CD4-positive, alpha-beta T cell treated with Interleukin-17A for 1 hour (primary cell): ENCODE measurements around the gene ADAM12.
"Not testable (repeated sequence)": the region's sequence is repeated elsewhere in the genome, so short reads cannot be mapped to it uniquely, and the experiment has no call there.

Experiments
- DNase-seq: peaks from one replicate; pipeline ENCODE4 v3.0.0-alpha.2; 2020

ADAM12 gene

DNA sequence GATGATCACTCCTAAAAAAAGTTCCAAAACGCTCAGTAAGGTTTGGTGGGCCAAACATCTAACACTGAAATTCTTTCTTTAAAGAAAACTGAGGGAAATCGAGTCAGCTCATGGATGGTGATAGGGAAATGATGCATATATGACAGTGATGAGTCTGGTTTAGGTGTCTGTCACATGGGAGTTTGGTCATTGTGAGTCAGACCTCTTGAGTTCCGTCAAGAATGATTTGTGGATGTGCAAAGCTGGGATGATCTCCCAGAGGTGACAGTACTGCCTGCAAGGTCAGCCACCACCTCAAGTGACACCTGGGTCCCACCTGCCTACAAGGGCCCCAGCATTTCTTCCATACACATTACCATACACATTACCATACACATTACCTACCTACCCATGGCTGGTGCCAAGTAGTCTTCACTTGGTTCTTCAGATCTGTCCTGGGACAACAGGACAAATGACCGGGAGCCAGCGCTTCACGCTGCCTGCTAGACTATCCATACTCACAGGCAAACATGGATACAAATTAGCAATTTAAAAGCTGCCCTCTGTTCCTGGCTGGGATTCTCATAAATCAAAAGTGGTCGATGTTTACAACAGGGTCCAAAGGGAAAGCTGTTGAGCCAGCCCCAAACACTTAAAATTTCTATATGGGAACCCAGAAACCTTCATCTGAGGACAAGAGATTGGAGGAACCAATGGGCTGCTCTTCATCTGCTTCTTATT, 128.4 kb downstream of the ADAM12 start:
- DNase-seq: no peak

DNA sequence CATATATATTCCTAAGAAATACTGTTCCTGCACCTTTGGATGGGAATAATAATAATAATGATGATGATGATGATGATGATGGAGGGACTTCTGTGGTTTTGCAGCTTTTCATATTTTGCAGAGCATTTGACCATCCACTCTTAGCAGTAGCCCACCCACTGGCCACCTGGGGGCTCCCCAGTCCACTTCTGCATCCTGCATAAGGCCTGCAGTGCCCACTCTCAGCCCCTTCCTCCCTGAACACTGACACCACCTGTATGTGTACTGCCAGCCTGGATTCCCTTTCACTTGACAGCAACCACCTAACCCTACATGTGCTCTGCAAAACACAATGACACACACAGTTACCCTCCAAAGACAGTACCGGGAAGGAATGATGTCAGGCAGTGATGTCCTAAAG, 131.4 kb downstream of the ADAM12 start:
- no peak for DNase-seq

DNA sequence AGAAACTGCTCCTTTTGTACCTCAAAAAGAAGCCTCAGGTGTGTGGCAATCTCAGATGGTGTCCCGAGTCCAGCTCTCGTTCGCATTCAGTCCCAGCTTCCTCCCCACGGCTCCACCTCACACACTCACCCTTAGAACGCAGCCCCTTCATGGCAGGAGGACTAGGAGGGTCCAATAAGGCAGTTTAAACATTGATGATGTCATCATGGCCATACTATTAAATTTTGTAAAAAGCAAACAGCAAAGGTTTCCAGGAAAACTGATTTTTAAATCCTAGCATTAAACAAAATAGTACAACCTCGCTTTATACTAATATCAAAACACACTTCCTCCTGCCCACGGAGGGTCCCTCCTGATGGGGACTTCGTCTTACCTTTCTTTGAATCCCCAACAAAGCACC, 133.0 kb downstream of the ADAM12 start:
- DNase-seq: no peak

DNA sequence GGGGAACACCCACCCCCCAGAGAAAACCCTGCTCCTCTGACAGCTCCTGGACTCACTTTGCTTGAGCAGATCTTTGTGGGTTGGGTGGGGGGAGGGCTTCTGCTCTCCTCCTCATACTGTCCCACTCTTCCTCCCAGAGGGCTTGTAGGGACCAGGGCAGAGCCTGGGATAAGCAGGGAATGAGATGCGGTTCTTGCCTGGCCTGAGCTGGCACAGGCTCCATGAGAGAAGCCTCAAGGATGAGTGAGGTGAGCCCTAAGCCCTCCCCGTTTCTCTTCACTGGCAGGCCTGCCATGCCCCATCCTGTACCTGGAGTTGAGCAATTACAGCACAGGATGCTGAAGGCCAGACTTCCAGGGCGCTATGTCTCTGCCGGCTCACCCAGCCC, 134.7 kb downstream of the ADAM12 start:
- DNase-seq: no peak

DNA sequence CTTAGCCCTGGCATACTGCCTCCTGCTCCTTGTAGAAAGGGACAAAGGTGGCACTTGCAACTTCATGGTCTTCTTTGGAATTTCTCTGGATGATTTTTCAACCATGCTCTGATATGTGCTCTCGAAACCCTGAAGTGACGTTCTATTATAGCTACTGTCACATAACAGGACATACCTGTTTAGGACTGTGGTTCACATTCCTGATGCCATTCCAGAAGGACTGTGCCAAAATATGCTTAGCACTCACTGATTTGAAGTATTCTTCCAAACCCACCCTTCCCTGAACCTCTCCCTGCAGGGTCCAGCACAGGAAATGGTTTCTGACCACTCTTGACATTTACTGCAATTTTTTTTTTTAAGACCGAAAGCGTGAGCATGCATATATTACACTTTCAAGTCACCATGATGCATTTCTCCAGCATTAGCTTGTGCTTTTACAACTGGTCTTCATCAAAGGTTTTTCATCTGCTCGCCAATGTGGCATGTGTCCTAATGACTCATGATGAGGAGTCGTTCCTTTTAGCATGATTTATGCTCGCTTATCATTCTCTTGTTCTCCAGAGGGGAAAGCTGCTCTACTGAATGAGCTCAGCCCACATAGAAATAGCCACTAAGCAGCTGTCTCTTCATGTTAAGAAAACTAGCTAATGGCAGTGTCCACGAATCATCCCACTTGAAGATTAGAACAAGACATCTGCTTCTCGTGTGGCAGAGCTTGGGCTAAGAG, 135.2 kb downstream of the ADAM12 start:
- DNase-seq: no peak

DNA sequence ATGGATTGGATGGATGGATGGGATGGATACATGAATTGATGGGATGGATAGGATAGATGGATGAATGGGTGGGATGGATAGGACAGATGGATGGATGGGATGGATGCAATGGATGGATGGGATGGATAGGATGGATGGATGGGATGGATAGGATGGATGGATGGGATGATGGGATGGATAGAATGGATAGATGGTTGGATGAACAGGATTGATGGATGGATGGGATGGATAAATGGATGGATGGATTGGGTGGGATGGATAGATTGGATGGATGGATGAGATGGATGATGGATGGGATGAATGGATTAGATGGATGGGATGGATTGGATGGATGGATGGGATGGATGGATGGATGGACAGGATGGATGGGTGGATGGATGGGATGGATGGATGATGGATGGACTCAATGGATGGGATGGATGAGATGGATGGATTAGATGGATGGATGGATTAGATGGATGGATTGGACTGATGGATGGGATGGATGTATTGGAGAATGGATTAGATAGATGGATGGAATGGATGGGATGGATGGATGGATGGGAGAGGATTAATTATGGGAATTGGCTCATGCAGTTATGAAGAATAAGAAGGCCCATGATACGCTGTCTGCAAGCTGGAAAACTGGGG, 136.4 kb downstream of the ADAM12 start:
- DNase-seq: no peak

DNA sequence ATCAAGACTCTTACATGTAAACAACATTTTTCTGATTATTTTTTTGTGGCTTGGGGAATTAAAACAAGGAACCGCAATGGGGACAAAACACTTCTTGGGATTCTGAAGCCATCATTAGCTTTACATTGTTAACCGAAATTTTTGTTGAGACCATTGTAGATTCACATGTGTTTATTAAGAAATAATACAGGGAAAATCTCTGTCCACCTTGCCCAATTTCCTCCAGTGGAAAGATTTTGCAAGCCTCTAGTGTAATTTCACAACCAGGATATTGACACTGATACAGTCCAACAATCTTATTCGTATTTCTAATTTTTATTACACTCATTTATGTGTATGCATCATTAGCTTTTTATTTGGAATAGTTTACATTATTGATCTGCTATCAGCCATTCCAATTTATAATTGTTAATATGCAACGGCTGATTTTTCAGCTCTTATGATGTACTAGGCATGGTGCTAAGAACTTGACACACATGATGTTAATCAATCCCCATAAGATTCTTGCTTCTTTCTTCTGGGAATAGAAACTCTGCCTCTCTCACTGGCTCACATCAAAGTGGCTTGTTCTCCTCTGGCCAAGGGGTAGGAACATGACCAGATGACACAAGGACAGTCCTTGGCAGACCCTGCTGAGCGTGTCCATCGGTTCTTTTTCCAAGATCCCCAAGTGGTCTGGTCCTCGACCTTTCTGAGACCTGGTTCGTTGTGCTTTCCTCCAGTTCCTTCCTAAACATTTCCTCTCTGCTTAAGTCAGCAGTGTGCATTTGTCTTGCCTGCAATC, 137.6 kb downstream of the ADAM12 start:
- no peak for DNase-seq

DNA sequence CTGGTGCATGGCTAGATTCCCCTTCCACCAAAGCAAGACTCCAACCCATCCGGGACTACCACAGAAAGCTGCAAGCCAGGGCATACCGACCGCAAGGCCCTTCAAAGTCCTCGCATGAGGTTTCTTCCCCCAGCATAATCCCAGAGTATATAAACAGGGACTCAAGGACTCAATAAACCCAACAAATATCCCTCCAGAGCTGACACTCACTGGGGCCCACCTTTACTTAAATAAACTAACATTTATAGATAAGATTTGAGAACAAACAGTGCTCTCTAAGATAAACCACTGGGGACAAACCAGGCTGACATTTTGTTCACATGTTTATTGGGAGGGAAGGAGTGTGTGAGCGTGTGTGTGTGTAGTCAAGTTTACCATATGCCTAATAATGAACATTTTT, 138.2 kb downstream of the ADAM12 start:
- DNase-seq: no peak

DNA sequence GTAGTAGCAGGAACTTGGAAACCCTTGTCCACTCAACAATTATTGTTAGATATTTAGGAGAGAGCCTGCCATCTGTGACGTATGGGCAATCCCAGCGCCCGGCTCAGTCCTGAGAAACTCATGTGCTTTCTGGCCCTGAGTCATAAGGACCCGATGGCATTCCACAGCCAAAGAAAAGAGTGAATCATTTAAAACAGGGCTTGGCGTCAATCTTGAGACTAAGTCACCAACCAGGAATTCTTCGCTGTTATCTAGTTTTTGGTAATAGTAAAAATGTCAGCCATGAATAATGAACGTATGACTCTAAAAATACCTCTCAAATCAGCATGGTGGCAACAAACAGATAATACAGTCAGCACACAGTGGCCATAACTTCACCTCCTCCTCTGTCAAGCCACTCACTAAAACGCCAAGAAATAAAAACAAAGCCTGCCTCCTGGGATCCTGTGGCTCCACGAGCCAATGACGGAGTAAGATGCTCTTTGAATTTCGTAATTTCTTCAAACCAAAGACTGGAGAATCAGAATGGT, 140.8 kb downstream of the ADAM12 start:
- no peak for DNase-seq

DNA sequence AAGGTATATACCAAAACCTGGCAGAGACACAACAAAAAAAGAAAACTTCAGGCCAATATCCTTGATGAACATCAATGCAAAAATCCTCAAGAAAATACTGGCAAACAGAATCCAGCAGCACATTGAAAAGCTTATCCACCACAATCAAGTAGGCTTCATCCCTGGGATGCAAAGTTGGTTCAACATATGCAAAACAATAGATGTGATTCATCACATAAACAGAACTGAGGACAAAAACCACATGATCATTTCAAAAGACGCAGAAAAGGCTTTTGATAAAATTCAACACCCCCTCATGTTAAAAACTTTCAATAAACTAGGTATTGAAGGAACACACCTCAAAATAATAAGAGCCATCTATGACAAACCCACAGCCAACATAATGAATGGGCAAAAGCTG, 141.9 kb downstream of the ADAM12 start:
- not testable (repeated sequence) for DNase-seq

DNA sequence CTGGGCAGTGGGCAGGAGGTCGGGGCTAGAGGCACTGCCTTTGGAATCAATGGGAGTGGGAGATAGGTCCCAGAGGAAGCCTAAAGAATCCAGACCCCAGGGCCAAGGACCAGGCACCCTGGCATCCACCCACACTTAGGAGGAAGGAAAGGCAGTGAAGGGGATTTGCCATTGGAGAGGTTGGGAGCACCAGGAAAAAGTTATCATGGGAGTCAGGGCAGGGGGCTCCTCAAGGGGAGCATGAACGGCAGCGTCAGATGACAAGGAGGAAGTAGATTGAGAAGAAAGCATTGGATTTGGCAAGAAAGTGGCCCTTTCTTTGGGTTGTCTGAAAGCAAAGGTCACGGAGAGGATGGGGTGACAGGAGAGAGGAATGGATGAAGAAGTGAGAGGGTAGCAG, 142.8 kb downstream of the ADAM12 start:
- no peak for DNase-seq

DNA sequence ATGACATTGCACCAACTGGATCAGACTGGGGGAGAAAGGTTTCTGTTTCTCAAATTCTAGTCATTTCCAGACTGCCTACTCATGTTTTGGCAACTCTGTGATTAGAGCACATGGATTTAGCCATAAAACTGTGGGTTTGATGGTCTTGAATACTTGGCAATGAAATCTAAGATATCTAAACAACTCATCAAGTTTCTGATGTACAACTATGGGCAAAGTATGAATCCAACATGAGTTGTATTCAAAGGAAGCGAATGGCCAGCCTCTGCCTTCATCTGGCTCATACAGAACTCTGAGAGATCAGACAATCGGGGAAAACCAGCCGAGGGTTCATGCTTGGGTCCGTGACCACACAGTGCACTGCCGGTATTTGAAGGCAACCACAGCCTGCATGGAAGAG, 144.3 kb downstream of the ADAM12 start:
- DNase-seq: no peak

DNA sequence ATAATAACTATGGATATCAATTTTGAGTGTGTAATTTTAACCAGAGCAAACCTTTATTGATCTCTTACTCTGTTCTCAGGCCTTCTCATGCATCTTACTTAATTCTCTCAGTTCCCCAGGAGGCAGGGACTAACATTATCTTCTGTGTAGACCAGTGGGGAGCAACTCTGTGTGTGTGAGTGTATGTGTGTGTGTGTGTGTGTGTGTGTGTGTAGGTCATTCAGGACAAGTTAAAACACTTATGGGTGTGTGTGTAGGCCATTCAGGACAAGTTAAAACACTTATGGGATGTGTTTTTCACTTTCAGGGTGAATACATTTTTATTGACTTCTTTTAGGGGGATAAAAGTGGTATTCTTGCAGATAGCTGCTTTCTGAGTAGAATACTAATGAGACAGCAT, 145.0 kb downstream of the ADAM12 start:
- no peak for DNase-seq

DNA sequence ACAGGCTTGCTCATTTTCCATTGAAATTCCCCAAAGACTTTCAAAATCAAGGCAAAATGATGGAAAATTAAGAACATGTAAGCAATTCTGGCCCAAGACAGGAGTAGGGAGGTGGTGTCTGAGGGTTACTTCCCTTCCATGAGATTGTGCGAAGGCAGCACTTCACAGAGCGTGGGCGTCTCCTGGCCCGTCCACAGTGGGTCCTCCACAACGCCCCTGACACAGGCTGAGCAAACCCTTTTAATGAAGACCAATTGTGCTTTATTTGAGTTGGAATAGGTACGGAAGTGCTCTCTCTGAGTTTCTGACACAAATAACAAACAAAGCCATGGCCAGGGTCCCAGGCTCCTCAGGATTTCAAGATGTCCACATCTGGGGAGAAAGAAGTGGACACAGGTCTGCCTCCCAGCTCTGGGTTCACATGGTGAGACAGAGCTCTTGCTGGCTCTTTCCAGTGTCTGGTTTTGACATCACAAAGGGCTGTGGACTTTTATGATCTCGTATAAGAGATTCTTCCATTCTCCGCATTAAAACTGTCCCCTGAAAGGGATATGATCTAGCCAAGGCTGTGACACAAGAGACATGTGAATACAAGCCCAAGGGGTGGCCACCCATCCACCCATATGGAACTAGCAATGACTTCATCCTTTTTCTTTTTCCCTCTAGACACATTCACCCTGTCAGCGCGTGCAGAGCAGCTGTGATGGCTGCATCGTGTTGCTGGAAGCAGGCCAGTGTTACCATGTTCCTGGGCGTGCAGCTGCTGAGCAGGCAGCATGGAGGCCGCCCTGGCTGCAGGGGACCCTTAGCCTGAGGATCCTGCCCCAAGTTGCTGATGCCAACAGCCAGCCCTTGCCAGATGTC, 145.6 kb downstream of the ADAM12 start:
- no peak for DNase-seq

DNA sequence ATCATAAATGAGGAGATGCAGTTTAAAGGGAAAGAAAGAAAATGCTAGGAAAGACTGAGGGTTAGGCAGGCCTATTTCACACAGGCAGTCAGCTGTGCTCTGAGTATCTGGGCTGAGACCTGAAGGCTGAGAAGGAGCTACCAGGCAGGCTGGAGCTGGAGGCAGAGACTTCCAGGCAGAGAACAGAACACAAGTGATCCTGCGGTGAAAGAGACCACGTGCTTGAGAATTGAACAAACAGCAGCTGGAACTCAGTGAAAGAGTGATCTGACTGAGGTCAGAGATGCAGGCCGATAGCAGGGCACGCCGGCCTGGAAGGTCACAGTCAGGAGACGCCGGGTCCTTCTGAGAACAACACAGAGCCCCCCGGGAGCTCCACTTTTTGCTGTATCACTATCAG, 147.8 kb downstream of the ADAM12 start:
- no peak for DNase-seq

DNA sequence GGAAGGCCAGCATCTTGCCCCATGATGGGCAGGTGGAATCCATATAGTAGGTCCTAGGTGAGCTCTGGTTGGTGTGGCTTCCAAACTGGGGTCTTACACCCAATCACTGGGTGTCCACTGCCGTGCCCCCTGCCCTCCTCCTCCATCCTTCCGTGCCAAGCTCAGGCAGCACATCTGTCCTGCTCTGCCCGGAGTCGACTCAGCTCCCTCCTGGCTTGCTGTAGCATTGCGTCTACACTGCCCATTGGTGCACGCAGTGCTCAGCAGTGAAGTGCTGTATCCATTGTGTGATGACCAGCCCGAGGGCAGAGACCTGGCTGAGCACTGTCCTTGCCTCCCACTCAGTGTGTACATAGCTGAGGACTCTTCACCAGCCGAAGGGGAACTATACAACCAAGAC, 148.4 kb downstream of the ADAM12 start:
- DNase-seq: no peak

DNA sequence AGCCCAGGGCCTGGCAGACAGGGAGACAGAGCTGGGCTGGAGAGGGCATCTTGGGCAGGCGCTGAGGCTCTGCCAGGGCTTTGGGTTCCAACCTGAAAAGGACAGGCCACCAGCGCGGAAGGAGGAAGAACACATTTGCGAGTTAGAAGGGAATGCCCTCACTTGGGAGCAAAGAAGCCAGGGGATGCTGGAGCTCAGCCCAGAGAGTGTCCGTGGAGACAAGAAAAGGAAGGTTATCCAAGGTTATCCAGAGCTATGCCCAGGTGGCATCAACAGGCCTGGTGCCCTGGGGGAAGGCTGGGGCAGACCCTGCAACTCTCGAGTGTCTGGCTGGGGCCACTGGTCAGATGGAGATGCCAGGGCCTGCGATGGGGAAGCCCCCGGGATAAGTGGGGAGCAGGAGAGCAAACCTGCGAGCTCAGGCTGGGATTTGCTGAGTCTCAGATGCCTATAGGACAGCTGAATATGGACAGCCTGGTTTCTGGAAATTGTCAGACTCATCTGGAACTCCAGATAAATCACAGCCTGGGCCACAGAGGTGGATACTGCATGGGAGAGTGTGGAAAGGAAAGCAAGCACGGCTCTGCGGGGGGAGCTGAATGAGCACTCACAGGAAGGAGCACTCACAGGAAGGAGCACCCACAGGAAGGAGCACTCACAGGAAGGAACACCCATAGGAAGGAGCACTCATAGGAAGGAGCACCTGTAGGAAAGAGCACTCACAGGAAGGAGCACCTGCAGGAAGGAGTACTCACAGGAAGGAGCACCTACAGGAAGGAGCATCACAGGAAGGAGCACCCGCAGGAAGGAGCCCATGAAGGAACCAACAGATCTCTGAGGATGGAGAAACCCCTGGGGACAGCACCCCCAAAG, 152.1 kb downstream of the ADAM12 start:
- no peak for DNase-seq

DNA sequence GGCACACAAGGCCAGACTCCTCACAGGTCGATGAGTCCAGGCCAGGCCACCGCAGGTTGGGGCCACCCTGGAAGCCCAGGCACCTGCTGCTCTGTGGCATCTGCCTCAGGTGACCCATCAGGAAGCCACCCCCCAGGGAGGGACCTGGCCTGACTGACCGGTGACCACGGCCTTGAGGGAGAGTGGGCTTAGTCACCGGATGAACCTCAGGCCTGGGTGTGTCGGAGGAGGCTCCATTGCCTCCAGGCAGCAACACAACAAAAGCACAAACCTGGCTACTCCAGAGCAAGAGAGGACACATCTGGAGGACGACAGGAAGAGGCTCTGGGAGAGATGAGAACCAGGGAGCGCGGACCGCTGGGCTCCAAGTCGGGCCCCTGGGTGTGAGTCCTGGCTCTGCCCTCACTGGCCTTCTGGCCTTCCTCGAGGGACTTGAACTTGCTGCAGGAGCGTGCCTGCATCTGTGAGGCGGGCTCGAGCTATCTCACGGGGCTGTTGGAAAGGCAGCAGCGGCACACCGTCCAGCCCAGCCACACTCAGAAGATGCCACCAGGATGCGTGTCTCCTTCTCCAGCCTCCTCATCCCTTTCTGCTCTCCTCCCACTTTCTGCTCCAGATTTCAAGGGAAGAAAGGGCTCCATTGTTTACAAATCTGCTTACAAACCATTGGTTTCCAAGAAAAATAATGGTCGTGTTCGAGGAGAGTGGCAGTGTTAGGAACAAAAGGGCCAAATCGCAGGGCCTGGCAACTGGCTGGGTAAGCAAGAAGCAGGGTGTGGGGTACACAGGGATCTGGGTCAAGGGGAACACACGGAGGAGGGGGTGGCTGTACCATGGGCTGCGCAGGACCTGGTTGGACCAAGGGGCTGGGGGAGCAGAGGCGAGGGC, 152.9 kb downstream of the ADAM12 start:
- no peak for DNase-seq

DNA sequence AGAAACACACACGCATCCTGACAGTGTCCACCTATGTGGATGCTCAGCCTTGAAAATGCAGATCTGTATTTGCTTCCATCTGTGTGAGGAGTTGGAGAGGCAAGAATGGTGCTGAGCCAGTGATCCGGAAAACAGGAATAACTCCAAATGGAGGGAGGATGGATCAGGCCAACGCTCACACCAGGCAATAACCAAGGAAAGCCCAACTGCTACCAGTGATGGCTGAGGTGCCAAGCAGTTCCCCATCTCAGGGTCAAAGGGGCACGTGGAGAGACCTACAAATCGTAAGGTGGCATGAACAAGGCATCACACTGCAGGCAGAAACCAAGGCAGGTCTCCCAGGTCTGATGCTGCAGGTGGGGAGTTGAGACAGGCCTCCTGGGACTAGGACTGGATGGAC, 153.6 kb downstream of the ADAM12 start:
- no peak for DNase-seq
